ENCODE data around the gene DIPK2B. TPM values are rescaled to one million over a fixed set of nuclear protein-coding genes. Genes with fewer than 3 reads are reported as not detected.
A peak's percentile ranks its signal among the peaks of the same experiment; 100 is the strongest.

The DIPK2B gene
- total RNA-seq, 1 experiment from 2014 or later = not detected

DNA sequence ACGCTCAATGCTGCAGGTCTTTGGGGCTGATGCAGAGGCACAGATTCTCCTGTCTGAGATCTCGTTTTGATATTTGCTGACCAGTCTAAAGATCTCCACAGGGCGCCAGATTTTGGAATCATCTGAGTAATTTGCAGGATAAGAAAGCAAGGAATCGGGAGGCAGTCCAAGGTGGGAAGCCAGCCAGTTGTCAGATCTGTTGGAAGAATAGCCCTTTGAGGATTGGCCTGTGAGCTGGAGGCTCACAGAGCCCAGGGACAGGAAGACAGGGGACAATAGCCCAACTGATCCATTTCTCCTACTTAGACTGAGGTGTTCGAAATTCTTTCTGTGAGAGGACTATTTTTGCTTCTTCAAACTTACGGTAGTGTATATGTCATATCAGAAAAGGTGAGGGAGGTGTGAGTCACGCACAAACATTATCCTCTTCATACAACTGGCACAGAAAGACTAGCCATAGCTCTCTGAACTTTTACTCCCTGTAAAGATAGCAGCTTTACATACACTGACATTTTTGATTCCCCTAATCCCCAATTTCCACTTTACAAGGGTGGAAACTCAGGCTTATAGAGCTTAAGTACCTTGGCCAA is 8.8 kb downstream of the DIPK2B start:
- intact Hi-C loops (cut with micrococcal nuclease; ENCODE audit: unreplicated experiment) = no loop called here
- Histone ChIP-seq H3K27ac (ENCODE audit: low read depth, low read length, poor library complexity, severe bottlenecking) (no peak overlapping the region), H3K4me1 (ENCODE audit: insufficient read depth, low read length, poor library complexity, severe bottlenecking) (peaks cover 3% of the 10 kb centered on the region), H3K9me3 (ENCODE audit: low read depth, low read length, poor library complexity, severe bottlenecking) (no peaks in the 10 kb centered on the region), H3K4me3 (ENCODE audit: low read depth, low read length, poor library complexity, severe bottlenecking) (no peak overlapping the region), H3K36me3 (ENCODE audit: insufficient read depth, low read length, poor library complexity, severe bottlenecking) (no peaks in the 10 kb centered on the region), H3K27me3 (replicated peaks; ENCODE audit: insufficient read depth, low read depth, low read length, poor library complexity) (no peaks in the 10 kb centered on the region)
- DNase-seq (ENCODE audit: low spot score) = no peak
- POLR2A ChIA-PET (ENCODE audit: low non-redundant PET) = no interaction called here
- TF ChIP-seq, protein P1, sequence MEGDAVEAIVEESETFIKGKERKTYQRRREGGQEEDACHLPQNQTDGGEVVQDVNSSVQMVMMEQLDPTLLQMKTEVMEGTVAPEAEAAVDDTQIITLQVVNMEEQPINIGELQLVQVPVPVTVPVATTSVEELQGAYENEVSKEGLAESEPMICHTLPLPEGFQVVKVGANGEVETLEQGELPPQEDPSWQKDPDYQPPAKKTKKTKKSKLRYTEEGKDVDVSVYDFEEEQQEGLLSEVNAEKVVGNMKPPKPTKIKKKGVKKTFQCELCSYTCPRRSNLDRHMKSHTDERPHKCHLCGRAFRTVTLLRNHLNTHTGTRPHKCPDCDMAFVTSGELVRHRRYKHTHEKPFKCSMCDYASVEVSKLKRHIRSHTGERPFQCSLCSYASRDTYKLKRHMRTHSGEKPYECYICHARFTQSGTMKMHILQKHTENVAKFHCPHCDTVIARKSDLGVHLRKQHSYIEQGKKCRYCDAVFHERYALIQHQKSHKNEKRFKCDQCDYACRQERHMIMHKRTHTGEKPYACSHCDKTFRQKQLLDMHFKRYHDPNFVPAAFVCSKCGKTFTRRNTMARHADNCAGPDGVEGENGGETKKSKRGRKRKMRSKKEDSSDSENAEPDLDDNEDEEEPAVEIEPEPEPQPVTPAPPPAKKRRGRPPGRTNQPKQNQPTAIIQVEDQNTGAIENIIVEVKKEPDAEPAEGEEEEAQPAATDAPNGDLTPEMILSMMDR (conservative IDR thresholded peaks at IDR 0.05; ENCODE audit: low read depth, low read length) = no peak
- TF ChIP-seq EZH2 (IDR thresholded peaks at IDR 0.05; ENCODE audit: borderline replicate concordance, low read depth, low read length, poor library complexity, severe bottlenecking) = no peak
- BruUV-seq (replicated peaks) = no TSS peak
- CTCF ChIA-PET = no interaction called here

DNA sequence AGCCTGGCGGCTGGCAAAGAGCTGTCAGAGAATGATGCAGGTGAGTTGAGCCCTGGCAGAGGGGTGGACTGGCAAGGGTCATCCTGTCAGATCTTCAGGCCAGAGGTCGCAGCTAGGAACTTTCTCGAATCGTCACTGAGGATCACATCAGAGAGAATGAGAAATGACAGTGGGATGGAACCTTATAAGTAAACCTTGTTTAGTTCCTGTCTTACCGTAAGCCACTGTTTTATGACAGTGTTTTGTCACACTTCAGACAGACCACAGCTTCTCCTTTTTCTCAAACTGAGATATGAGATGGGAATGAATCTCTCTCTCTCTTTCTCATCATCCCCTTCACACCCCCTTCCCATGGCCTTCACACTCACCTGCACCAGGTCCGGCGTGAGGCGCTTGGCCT is 9.3 kb downstream of the DIPK2B start:
- Histone ChIP-seq H3K4me1 (ENCODE audit: insufficient read depth, low read length, poor library complexity, severe bottlenecking) (peaks cover 3% of the 10 kb centered on the region), H3K27ac (ENCODE audit: low read depth, low read length, poor library complexity, severe bottlenecking) (no peak overlapping the region), H3K27me3 (replicated peaks; ENCODE audit: insufficient read depth, low read depth, low read length, poor library complexity) (no peaks in the 10 kb centered on the region), H3K4me3 (ENCODE audit: low read depth, low read length, poor library complexity, severe bottlenecking) (no peak overlapping the region), H3K36me3 (ENCODE audit: insufficient read depth, low read length, poor library complexity, severe bottlenecking) (no peaks in the 10 kb centered on the region), H3K9me3 (ENCODE audit: low read depth, low read length, poor library complexity, severe bottlenecking) (no peaks in the 10 kb centered on the region)
- DNase-seq (ENCODE audit: low spot score) = no peak
- TF ChIP-seq, protein P1 (conservative IDR thresholded peaks at IDR 0.05; ENCODE audit: low read depth, low read length) = no peak
- no peak for TF ChIP-seq EZH2 (IDR thresholded peaks at IDR 0.05; ENCODE audit: borderline replicate concordance, low read depth, low read length, poor library complexity, severe bottlenecking)
- ChIA-PET CTCF (no interaction called here), POLR2A (ENCODE audit: low non-redundant PET) (no interaction called here)
- no TSS peak for BruUV-seq (replicated peaks)
- intact Hi-C loops (cut with micrococcal nuclease; ENCODE audit: unreplicated experiment) = no loop called here

DNA sequence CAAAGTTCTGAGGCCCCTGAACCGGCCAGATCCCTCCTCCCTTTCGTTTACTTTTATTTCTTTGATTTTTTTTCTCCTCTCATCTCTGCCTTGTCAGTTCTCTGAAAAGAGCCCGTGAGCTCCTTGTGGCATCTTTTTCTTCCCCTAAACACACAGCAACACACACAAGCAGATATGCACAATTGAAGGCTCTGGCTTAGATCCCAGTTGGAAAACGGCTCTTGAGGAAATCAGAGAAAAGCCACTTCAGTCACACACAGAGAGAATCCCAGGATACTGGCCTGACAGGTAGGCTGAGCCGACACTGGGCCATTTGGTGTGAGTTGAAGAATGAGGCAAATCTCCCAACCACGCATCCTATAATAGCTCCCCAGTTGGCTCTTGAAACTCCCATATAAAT is 12.9 kb downstream of the DIPK2B start:
- Histone ChIP-seq H3K36me3 (ENCODE audit: insufficient read depth, low read length, poor library complexity, severe bottlenecking) (no peaks in the 10 kb centered on the region), H3K9me3 (ENCODE audit: low read depth, low read length, poor library complexity, severe bottlenecking) (no peaks in the 10 kb centered on the region), H3K27ac (ENCODE audit: low read depth, low read length, poor library complexity, severe bottlenecking) (no peak overlapping the region), H3K4me1 (ENCODE audit: insufficient read depth, low read length, poor library complexity, severe bottlenecking) (peaks cover 3% of the 10 kb centered on the region), H3K4me3 (ENCODE audit: low read depth, low read length, poor library complexity, severe bottlenecking) (peak overlapping the region; percentile 44), H3K27me3 (replicated peaks; ENCODE audit: insufficient read depth, low read depth, low read length, poor library complexity) (no peaks in the 10 kb centered on the region)
- intact Hi-C loops (cut with micrococcal nuclease; ENCODE audit: unreplicated experiment) = no loop called here
- ChIA-PET POLR2A (ENCODE audit: low non-redundant PET) (no interaction called here), CTCF (no interaction called here)
- no peak for DNase-seq (ENCODE audit: low spot score)
- no TSS peak for BruUV-seq (replicated peaks)
- TF ChIP-seq, protein P1 (conservative IDR thresholded peaks at IDR 0.05; ENCODE audit: low read depth, low read length) = no peak
- no peak for TF ChIP-seq EZH2 (IDR thresholded peaks at IDR 0.05; ENCODE audit: borderline replicate concordance, low read depth, low read length, poor library complexity, severe bottlenecking)

Data from A673 (cell line).